ENCODE results near the gene MICALL2. TPM values are rescaled to one million over a fixed set of nuclear protein-coding genes. Genes with fewer than 3 reads are reported as not detected.

The MICALL2 gene
- total RNA-seq, 2 experiments from 2014 or later, result 2.1 to 2.3 TPM

DNA sequence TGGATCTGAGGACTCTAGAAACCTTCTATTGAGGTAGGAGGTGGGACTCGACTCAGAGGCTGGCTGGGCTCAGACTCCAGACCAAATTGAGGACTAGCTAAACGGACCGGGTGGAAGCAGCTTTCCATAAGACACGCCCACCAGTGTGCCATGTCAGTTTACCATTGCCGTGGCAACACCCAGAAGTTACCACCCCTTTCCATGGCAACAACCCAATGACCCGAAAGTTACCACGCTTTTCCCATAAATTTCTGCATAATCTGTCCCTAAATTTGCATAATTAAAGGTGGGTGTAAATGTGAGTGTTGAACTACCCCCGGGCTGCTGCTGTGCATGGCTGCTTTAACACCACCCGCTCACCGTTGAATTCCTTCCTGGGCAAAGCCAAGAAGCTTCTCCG, 58.9 kb downstream of the MICALL2 start:
- Mint-ChIP-seq H3K27me3 (peaks cover 69% of the 10 kb centered on the region), H3K4me3 (no peak overlapping the region), H3K27ac (no peak overlapping the region), H3K4me1 (peaks cover 5% of the 10 kb centered on the region), H3K9me3 (no peaks in the 10 kb centered on the region), H3K36me3 (peaks cover 1% of the 10 kb centered on the region)
- no peak for DNase-seq

DNA sequence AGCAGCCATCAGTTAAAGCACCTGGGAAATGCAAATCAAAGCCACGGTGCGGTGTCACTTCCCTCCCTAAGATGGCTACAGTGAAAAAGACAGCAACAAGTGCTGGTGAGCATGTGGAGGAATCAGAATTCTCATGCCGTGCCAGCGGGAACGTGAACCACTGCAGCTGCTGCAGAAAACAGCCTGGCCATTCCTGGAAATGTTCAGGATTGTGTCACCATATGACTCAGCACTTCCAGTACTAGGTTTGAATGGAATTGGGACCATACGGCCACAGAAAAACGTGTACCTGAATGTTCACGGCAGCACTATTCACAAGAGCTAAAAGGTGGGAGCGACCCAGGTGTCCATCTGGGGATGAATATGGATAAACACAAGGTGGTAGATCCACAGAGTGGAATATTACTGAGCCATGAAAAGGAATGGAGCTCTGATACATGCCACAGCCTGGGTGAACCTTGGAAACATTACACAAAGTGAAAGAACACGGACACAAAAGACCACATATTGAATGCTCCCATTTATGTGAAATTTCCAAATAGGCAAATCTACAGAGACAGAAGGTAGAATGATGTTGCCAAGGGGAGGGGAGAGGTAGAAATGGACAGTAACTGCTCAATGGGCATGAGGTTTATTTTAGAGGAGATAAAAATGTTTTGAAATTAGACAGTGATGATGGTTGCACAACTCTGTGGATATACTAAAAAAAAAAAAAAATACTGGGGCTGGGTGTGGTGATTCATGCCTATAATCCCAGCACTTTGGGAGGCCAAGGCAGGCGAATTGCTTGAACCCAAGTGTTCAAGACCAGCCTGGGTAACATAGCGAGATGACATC, 61.6 kb downstream of the MICALL2 start:
- Mint-ChIP-seq H3K9me3 (peaks cover 2% of the 10 kb centered on the region), H3K27ac (no peak overlapping the region), H3K4me3 (no peak overlapping the region), H3K4me1 (no peaks in the 10 kb centered on the region), H3K36me3 (peaks cover 1% of the 10 kb centered on the region), H3K27me3 (peaks cover 44% of the 10 kb centered on the region)
- no peak for DNase-seq

DNA sequence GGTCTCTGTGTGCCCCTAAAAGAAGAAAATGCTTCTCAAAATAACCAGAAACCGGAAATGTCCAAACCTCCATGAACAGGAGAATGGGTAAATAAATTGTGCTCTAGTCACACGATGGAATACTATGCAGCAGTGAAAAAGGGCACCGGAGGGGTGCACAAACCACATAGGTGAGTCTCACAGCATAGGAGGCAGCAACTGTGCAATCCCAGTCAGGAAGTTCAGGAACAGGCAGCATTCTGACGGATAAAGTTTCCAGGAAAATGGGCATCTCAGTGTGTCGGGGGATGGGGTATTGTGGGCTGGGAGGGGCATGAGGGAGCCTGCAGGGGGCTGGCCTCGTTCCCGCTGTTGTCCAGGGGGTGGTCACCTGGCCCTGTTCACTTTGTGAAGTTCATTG, 63.1 kb downstream of the MICALL2 start:
- H3K27ac Mint-ChIP-seq, result no peak overlapping the region
- peaks cover 32% of the 10 kb centered on the region for H3K27me3 Mint-ChIP-seq
- H3K4me3 Mint-ChIP-seq, result no peak overlapping the region
- no peak for DNase-seq
- H3K9me3 Mint-ChIP-seq, result peaks cover 3% of the 10 kb centered on the region
- no peaks in the 10 kb centered on the region for H3K4me1 Mint-ChIP-seq
- H3K36me3 Mint-ChIP-seq, result peaks cover 1% of the 10 kb centered on the region

DNA sequence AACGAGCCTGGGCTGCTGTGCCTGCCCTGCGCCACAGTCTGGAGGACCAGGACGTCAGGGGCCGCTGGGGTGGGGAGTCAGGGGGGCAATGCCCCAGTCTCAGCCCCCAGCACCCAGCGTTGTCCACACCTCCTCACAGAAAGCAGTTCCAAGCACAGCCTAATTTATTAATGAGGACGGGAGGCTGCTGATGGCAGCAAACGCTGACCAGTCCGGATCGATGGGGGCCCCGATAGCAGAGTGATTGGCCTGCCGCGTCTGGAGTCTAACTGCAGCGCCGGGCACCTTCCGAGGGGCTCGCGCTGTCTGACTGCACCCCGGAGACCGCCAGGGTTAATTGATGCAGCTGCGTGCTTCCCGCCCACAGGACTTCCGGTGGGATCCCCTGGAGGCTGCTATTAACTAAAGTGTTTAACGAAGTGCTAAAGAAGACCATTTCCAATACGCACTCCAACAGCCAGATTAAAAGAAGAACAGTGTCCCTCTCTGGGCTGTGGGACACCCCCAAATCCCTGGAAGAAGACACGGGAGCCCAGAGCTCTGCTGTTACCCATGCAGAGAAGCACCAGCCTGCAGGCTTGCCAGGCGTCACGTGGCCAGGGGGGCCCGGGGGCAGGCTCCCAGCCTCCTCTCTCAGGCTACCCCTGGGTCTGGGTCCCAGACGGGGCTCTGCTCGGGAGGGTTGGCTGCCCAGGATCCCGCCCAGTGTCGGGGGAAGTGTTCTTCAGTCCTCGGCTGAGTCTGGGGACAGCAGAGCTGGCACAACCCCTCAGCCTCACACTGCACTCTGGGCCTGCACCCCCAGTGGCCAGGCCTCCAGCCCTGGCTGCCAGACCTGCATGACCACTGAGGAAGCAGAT, 63.8 kb downstream of the MICALL2 start:
- Mint-ChIP-seq H3K4me1 (no peaks in the 10 kb centered on the region), H3K27ac (no peak overlapping the region), H3K4me3 (no peak overlapping the region), H3K9me3 (peaks cover 3% of the 10 kb centered on the region), H3K36me3 (peaks cover 1% of the 10 kb centered on the region), H3K27me3 (peaks cover 26% of the 10 kb centered on the region)
- DNase-seq, result no peak

DNA sequence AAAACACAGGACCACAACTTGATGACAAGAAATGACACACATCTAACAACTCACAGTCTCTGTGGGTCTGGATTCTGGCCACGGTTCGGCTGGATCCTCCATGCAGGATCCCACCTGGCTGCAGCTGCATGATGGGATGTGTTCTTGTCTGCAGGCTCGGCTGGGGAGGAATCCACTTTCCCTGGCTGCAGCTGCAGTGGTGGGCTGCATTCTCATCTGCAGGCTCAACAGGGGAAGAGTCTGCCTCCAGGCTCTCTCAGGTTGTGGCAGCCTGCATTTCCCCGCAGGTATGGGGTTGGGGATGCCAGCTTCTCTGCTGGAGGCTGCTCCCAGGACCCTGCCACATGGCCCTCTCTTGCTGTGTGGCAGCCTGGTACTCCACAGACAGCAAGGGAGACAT, 64.9 kb downstream of the MICALL2 start:
- H3K4me3 Mint-ChIP-seq, result no peak overlapping the region
- H3K27me3 Mint-ChIP-seq, result peaks cover 28% of the 10 kb centered on the region
- no peak overlapping the region for H3K27ac Mint-ChIP-seq
- H3K4me1 Mint-ChIP-seq, result no peaks in the 10 kb centered on the region
- H3K36me3 Mint-ChIP-seq, result peaks cover 1% of the 10 kb centered on the region
- H3K9me3 Mint-ChIP-seq, result peaks cover 3% of the 10 kb centered on the region
- DNase-seq, result no peak

DNA sequence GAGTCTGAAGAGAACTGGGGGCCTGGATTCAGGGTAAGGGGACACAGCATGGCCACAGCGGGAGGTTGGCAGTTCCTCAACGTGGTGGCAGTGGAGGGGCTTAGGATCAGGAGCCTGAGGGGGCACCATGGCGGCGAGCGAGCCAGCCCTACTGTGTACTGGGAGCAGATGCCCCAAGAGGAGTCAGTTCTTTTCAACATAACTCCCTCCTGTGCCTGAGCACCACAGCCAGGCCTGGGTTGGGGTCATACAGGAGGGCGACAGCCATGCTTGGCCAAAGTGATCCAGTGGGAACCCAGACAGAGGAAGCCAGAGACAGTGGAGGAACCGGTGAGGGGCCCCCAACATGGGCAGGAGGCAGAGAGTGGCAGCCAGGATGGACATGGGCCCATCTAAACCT, 65.8 kb downstream of the MICALL2 start:
- Mint-ChIP-seq H3K36me3 (peaks cover 1% of the 10 kb centered on the region), H3K9me3 (peaks cover 3% of the 10 kb centered on the region), H3K27ac (no peak overlapping the region), H3K27me3 (peaks cover 24% of the 10 kb centered on the region), H3K4me1 (no peaks in the 10 kb centered on the region), H3K4me3 (no peak overlapping the region)
- no peak for DNase-seq

DNA sequence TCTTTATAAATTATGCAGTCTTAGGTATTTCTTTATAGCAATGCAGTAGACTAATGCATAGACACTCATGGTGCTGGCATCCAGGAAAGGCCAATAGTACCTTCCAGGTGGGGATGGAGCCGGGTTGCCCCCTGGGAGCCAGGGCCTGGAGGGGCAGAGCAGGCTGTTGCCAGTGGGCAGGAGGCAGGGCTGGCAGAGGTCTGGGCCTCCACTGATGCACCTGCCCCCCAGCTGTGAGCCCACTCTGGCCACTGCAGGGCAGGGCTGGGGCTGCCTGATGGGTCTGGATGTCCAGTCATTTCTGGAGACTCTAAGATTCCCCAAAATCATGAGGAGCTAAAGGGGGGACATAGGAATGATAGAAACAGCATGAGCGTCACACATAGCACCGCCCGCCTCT, 66.7 kb downstream of the MICALL2 start:
- Mint-ChIP-seq H3K4me1 (no peaks in the 10 kb centered on the region), H3K9me3 (peaks cover 3% of the 10 kb centered on the region), H3K4me3 (no peak overlapping the region), H3K36me3 (peaks cover 1% of the 10 kb centered on the region), H3K27me3 (peaks cover 25% of the 10 kb centered on the region), H3K27ac (no peak overlapping the region)
- DNase-seq, result no peak

DNA sequence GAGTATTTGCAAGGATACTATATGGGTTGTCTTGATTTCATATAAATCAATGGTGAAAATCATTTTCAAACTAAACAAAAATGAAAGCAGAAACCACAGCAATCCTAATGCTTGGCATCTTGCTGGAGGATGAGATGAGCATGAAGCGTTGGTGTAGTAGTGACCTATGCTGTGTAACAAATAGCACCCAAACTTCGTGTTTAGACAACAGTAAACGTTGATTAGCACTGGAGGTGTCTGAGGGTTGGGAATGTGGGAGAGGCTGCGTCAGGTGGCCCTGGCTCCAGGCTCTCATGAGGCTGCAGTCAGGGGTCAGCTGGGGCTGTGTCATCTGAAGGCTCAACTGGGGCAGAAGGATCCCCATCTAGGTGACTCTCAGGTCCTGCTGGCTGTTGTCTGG, 67.8 kb downstream of the MICALL2 start:
- Mint-ChIP-seq H3K27me3 (peaks cover 25% of the 10 kb centered on the region), H3K4me3 (no peak overlapping the region), H3K36me3 (no peaks in the 10 kb centered on the region), H3K4me1 (no peaks in the 10 kb centered on the region), H3K9me3 (peaks cover 3% of the 10 kb centered on the region), H3K27ac (no peak overlapping the region)
- DNase-seq, result no peak

DNA sequence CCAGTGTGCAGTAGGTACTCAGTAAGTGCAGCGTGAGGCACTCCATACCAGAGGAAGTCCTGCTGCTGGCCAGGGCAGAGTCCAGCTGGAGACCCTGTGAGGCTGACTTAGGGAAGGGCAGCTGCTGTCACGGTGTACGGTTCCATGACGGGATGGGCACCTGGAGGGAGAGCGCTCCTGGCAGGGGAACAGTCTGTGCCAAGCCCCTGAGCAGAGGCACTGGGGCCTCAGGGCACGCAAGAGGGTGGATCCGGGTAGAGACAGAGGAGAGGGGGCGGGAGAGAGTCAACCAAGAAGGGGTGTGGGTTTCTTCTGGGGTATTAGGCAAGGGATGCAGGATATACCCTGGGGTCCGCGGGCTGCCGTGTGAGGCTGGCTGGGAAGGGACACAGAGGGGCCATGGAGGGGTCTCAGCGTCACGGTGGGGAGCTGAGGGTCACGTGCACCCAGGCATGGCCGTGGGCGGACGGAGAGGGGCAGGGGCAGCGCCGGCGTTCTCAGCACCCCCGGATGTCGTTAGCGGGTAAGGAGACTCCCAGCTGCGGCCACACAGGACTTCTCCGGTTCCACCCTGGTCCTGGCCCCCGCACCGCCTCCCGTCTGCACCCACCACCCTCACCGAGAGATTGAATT, 70.5 kb downstream of the MICALL2 start:
- H3K9me3 Mint-ChIP-seq, result peaks cover 1% of the 10 kb centered on the region

DNA sequence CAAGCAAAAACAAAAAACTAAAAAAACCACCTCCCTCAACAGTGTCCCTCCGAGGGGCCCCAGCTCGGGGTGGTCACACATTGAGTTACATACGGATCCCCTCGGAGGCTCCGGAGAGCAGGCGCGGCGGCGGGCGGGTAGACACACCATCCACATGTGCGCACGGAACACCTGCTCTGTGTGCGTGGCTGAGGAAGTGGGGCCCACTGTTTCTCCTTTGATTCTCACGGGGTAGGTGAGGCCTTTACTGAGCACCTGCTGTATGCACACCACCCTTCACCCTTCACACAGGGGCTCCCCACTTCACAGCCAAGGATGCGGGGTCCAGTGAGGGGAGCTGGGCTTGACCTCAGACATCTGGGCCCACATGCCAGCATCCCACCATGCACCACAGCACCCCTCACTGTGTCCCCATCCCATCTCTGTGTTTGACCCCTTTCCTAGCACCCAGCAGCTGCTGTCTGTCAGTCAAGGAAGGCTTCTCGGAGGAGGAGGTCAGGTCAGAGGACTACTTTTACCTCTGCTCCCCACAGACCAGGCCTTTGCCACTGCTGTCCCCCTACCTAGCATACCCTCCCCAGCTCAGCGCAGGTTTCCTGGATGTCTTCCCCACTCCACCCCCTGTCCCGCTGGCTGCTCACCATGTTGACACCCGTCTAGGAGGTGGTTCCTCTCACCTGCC, 71.1 kb downstream of the MICALL2 start:
- Mint-ChIP-seq H3K27ac (no peak overlapping the region), H3K27me3 (peaks cover 38% of the 10 kb centered on the region), H3K4me1 (no peaks in the 10 kb centered on the region), H3K9me3 (peaks cover 1% of the 10 kb centered on the region), H3K36me3 (no peaks in the 10 kb centered on the region), H3K4me3 (no peak overlapping the region)
- DNase-seq, result no peak

More for the DNA sequence above, 70.5 kb downstream of the MICALL2 start:
- DNase-seq, result no peak
- Mint-ChIP-seq H3K4me1 (no peaks in the 10 kb centered on the region), H3K27ac (no peak overlapping the region), H3K36me3 (no peaks in the 10 kb centered on the region), H3K4me3 (no peak overlapping the region), H3K27me3 (peaks cover 38% of the 10 kb centered on the region)

DNA sequence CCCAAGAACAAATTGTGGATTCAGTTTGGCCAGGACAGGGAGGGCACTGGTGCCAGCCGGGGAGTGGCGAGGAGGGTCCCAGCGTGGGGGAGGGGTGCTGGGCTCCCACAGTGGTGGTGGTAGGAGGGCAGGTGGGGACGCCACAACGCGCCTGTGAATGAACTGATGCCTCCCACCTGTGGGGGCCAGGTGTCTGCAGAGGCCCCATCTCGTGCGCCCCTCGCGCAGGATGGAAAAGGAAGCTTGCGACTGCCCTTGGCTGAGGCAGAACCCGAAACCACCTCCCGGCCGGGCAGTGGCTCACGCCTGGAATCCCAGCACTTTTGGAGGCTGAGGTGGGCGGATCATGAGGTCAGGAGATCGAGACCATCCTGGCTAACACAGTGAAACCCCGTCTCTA, 72.0 kb downstream of the MICALL2 start:
- H3K9me3 Mint-ChIP-seq, result peaks cover 1% of the 10 kb centered on the region
- peaks cover 38% of the 10 kb centered on the region for H3K27me3 Mint-ChIP-seq
- H3K27ac Mint-ChIP-seq, result no peak overlapping the region
- DNase-seq, result no peak
- H3K4me3 Mint-ChIP-seq, result no peak overlapping the region
- H3K4me1 Mint-ChIP-seq, result no peaks in the 10 kb centered on the region
- no peaks in the 10 kb centered on the region for H3K36me3 Mint-ChIP-seq

DNA sequence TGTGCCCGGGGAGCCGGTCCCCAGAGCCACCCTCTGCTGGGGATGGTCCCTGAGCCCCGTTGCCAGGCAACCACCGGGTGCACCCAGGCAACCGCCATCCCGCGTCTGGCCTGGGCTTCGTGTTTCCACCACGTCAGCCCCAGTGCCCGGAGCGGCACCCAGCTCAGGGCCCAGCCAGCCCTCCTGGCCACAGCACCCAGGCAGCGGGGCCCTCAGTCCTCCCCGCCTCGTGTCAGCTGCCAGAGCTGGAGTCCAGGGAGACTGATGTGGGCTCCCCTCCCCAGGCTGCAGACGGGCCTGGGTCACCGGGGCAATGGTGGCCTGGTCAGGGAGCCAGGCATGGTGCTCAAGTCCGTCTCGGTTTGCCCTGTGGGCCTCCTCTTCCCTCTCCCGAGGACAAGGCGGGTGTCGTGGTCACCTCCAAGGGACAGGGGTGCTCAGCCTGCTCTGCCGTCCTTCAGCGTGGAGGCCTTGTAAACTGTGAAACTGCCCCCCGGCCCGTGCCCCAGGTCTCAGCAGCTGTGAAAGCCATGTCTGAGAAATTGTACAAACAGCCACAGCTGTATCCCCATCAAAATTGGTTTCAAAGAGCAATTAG, 72.5 kb downstream of the MICALL2 start:
- H3K4me3 Mint-ChIP-seq, result no peak overlapping the region
- H3K27ac Mint-ChIP-seq, result no peak overlapping the region
- H3K27me3 Mint-ChIP-seq, result peaks cover 38% of the 10 kb centered on the region
- DNase-seq, result no peak
- no peaks in the 10 kb centered on the region for H3K4me1 Mint-ChIP-seq
- H3K9me3 Mint-ChIP-seq, result peaks cover 1% of the 10 kb centered on the region
- H3K36me3 Mint-ChIP-seq, result no peaks in the 10 kb centered on the region

DNA sequence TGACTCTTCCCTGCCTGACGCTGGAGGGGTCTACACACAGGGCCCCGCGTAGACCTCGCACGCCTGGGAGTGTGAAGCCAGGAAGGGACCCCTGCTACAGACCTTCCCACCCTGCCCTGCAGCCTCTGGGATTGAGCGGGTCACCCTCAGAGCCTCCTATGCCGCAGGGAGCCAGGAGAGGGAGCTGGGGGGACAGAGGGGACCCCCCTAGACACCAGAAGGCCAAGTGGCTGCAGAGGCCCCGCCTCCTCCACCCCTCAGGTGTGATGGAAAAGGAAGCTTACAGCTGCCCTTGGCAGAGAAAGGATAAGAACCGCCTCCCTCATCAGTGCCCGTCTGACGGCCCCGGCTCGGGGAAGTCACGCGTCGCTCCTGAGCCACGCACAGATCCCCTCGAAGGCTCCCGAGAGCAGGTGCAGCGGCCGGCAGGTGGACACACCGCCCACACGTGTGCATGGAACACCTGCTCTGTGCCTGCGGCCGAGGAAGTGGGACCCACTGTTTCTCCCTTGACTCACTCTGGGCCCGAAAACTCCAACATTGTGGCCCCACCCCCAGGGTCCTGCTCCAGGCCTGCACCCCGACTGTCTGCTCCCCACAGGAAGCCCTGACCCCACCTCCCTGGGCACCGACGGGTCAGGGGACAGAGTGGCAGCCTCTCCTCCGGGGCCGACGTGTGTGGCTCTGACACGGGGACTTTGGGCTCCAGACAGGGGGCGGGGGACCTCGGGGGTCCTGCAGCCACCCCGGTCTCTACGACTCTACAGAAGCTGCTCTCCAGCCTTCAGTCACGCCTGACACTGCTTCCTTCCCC, 73.3 kb downstream of the MICALL2 start:
- no peaks in the 10 kb centered on the region for H3K36me3 Mint-ChIP-seq
- DNase-seq, result no peak
- H3K9me3 Mint-ChIP-seq, result no peaks in the 10 kb centered on the region
- no peak overlapping the region for H3K27ac Mint-ChIP-seq
- H3K4me3 Mint-ChIP-seq, result no peak overlapping the region
- H3K27me3 Mint-ChIP-seq, result peaks cover 38% of the 10 kb centered on the region
- H3K4me1 Mint-ChIP-seq, result no peaks in the 10 kb centered on the region
